Testis (tissue), 3 donors: Measurements from ENCODE around the gene TESMIN. TPM values are rescaled to one million over a fixed set of nuclear protein-coding genes. Genes with fewer than 3 reads are reported as not detected.
A peak's percentile ranks its signal among the peaks of the same experiment; 100 is the strongest.

ENCODE experiments used
- DNase-seq: peaks from one replicate; pipeline ENCODE4 v3.0.0-alpha.2; 2019
- H3K27ac ChIP-seq, 2 donors: fragments of 200-600 bp; sonication (generic); one replicate each; pipeline ENCODE4 v1.5.1; 2019
- H3K27me3 ChIP-seq: fragments of 200-600 bp; sonication (generic); one replicate; pipeline ENCODE4 v1.5.1; 2019
- H3K36me3 ChIP-seq: fragments of 200-600 bp; sonication (generic); one replicate; pipeline ENCODE4 v1.5.1; 2017; ENCODE audit warnings: low read depth; ENCODE audit errors: missing control alignments
- H3K4me1 ChIP-seq: fragments of 200-600 bp; sonication (generic); one replicate; pipeline ENCODE4 v1.5.1; 2019
- H3K4me3 ChIP-seq, 2 donors: fragments of 200-600 bp; sonication (generic); one replicate each; pipeline ENCODE4 v1.5.1; 2017 to 2019
- H3K9me3 ChIP-seq: fragments of 200-600 bp; sonication (generic); one replicate; pipeline ENCODE4 v1.5.1; 2017
- POLR2A ChIP-seq: fragments of 450-650 bp; IDR thresholded peaks from one replicate; pipeline ENCODE4 v1.6.1; 2017; ENCODE audit warnings: antibody characterized with exemption, mild to moderate bottlenecking, moderate library complexity
- WGBS, 2 donors: methylation state at CpG; one replicate each; pipeline ENCODE4 v1.1.5; 2018; 5-methylcytosine and 5-hydroxymethylcytosine counted together
- intact Hi-C: fragments of 100-400 bp; cut with DNase I; formaldehyde crosslinking; loops from one replicate; pipeline ENCODE4 v1.15.1; 2023; ENCODE audit warnings: low total_unique reads
- polyA plus RNA-seq: library from polyadenylated mRNA; stranded (reverse); fragments of 350-450 nt; fragmentation: Illumina TruSeq; extraction: RNeasy Lipid Tissue Mini Kit (QIAGEN cat#74804); gene quantifications from one replicate; pipeline ENCODE4 v1.2.3, GENCODE V29; 2014; ENCODE audit warnings: low read depth, low replicate concordance; ENCODE audit not compliant: insufficient read depth
- total RNA-seq, 2 donors: library from RNA; depleted of rRNA; stranded (reverse); fragments of >200 nt; gene quantifications; one replicate each; pipeline ENCODE4 v1.2.3, GENCODE V29; 2016
- TF ChIP-seq, protein P1 (sequence below), 3 experiments: fragments of 450-650 bp in 2 of 3; fragments of 200-600 bp in 1 of 3; sonication (generic) in 1 of 3; IDR thresholded peaks; one replicate each; pipeline ENCODE4 v1.5.1; 2016 to 2019; ENCODE audit warnings: antibody characterized with exemption in 3 of 3, mild to moderate bottlenecking in 2 of 3, moderate library complexity in 1 of 3

Gene TESMIN
- total and polyA plus RNA-seq, 3 donors from 2014 or later: 60.4 to 127 (median 72.2) TPM

GRCh38 chr11:68770781-68771180 lies 19.5 kb upstream of the TESMIN start:
- Histone ChIP-seq H3K27ac (no peak overlapping the region), H3K36me3 (no peaks in the 10 kb centered on the region), H3K27me3 (no peaks in the 10 kb centered on the region), H3K4me1 (no peaks in the 10 kb centered on the region), H3K9me3 (no peaks in the 10 kb centered on the region), H3K4me3 (no peak overlapping the region)
- no peak for DNase-seq
- TF ChIP-seq, protein P1, sequence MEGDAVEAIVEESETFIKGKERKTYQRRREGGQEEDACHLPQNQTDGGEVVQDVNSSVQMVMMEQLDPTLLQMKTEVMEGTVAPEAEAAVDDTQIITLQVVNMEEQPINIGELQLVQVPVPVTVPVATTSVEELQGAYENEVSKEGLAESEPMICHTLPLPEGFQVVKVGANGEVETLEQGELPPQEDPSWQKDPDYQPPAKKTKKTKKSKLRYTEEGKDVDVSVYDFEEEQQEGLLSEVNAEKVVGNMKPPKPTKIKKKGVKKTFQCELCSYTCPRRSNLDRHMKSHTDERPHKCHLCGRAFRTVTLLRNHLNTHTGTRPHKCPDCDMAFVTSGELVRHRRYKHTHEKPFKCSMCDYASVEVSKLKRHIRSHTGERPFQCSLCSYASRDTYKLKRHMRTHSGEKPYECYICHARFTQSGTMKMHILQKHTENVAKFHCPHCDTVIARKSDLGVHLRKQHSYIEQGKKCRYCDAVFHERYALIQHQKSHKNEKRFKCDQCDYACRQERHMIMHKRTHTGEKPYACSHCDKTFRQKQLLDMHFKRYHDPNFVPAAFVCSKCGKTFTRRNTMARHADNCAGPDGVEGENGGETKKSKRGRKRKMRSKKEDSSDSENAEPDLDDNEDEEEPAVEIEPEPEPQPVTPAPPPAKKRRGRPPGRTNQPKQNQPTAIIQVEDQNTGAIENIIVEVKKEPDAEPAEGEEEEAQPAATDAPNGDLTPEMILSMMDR (IDR thresholded peaks at IDR 0.05): no peak
- TF ChIP-seq POLR2A: no peak
- WGBS, 2 donors: 76 to 92% methylated on average over 3 to 12 of the region's 12 CpGs
- intact Hi-C loops: no loop called here

GRCh38 chr11:68767672-68768071 lies 16.4 kb upstream of the TESMIN start:
- H3K4me3 ChIP-seq: peak overlapping the region; percentile 1 to 6
- no peaks in the 10 kb centered on the region for H3K36me3 ChIP-seq
- no peak overlapping the region for H3K27ac ChIP-seq
- H3K4me1 ChIP-seq: no peaks in the 10 kb centered on the region
- WGBS, 2 donors: 68 to 78% methylated on average over 11 of the region's 11 CpGs
- TF ChIP-seq POLR2A: no peak
- TF ChIP-seq, protein P1 (IDR thresholded peaks at IDR 0.05): no peak
- H3K27me3 ChIP-seq: no peaks in the 10 kb centered on the region
- DNase-seq: peak; percentile 54
- intact Hi-C loops: no loop called here
- no peaks in the 10 kb centered on the region for H3K9me3 ChIP-seq

- no peaks in the 10 kb centered on the region for H3K9me3 ChIP-seq
- H3K27me3 ChIP-seq: no peaks in the 10 kb centered on the region
- no peaks in the 10 kb centered on the region for H3K36me3 ChIP-seq
- WGBS, 2 donors: 84 to 91% methylated on average over 8 of the region's 8 CpGs
- H3K4me3 ChIP-seq: no peak overlapping the region
- intact Hi-C loops: no loop called here
- TF ChIP-seq POLR2A: no peak
- TF ChIP-seq, protein P1 (IDR thresholded peaks at IDR 0.05): no peak
- no peak overlapping the region for H3K27ac ChIP-seq
- no peaks in the 10 kb centered on the region for H3K4me1 ChIP-seq
- DNase-seq: no peak
Observed at GRCh38 chr11:68766786-68767185, 15.5 kb upstream of the TESMIN start.

DNA sequence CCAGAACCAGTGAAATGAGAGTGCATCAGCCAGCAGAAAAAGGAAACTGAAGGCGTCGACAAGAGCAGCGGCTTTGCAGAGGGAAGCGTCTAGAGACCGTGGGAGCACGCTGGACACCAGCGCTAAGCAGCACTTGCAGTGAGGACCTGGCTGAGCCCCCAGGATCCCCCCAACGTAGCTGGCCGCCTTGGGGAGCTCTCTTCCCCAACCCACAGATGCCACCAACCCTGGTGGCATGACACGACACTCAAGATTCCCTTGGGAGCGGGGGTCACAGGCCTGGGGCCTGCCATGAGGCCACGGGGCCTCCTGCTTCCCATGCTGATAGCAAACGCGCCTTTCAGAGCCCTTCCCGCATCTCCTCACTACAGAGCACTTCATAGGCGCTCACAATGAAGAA lies 13.4 kb upstream of the TESMIN start:
- no peak for TF ChIP-seq POLR2A
- TF ChIP-seq, protein P1 (IDR thresholded peaks at IDR 0.05): no peak
- no peaks in the 10 kb centered on the region for H3K36me3 ChIP-seq
- intact Hi-C loops: no loop called here
- no peak for DNase-seq
- H3K4me3 ChIP-seq: no peak overlapping the region
- H3K4me1 ChIP-seq: no peaks in the 10 kb centered on the region
- WGBS, 2 donors: 84% methylated on average over 13 to 16 of the region's 16 CpGs
- H3K27ac ChIP-seq: no peak overlapping the region
- H3K27me3 ChIP-seq: no peaks in the 10 kb centered on the region
- H3K9me3 ChIP-seq: no peaks in the 10 kb centered on the region

- Histone ChIP-seq H3K4me1 (no peaks in the 10 kb centered on the region), H3K9me3 (no peaks in the 10 kb centered on the region), H3K27me3 (no peaks in the 10 kb centered on the region), H3K4me3 (no peak overlapping the region), H3K27ac (no peak overlapping the region), H3K36me3 (no peaks in the 10 kb centered on the region)
- 87 to 88% methylated on average over 8 to 14 of the region's 14 CpGs for WGBS, 2 donors
- intact Hi-C loops: no loop called here
- TF ChIP-seq, protein P1 (IDR thresholded peaks at IDR 0.05): no peak
- TF ChIP-seq POLR2A: no peak
- no peak for DNase-seq
Observed at GRCh38 chr11:68763926-68764657, 12.8 kb upstream of the TESMIN start.
